ENCODE results near the gene LZTS2. TPM values are rescaled to one million over a fixed set of nuclear protein-coding genes. Genes with fewer than 3 reads are reported as not detected.

LZTS2 gene
- polyA plus RNA-seq, 1 experiment, result 33.3 TPM

- no peak for DNase-seq (ENCODE audit: low read depth, low spot score)
- Histone ChIP-seq H3K27ac (ENCODE audit: low read depth, low read length) (no peak overlapping the region), H3K4me3 (ENCODE audit: low read depth, low read length) (no peak overlapping the region), H3K9me3 (ENCODE audit: control insufficient read depth, insufficient read depth, low read length) (no peaks in the 10 kb centered on the region), H3K27me3 (ENCODE audit: control insufficient read depth, insufficient read depth, low read length) (no peaks in the 10 kb centered on the region)
- no peak for TF ChIP-seq CTCF (IDR thresholded peaks at IDR 0.05; ENCODE audit: low read depth, low read length)
- ChIA-PET POLR2A (interaction anchor here (1.0 to 3.2 kb wide), 5 partner anchors 9 to 101 kb away, joined by 3 to 30 read pairs (median 7); partner anchors contain the start of gene KAZALD1), CTCF (interaction anchor here (0.6 to 17.3 kb wide), 16 partner anchors 10 to 1038 kb away, joined by 3 to 414 read pairs (median 8); partner anchors contain the start of genes KAZALD1, PDZD7 and SFXN3)
These were observed 41.2 kb downstream of the LZTS2 start for GRCh38 chr10:101040851-101041250.

- DNase-seq (ENCODE audit: low read depth, low spot score), result peak; percentile 79
- no peaks in the 10 kb centered on the region for H3K9me3 ChIP-seq (ENCODE audit: control insufficient read depth, insufficient read depth, low read length)
- CTCF ChIA-PET, result interaction anchor here (0.6 to 17.3 kb wide), 23 partner anchors 10 to 1037 kb away, joined by 3 to 414 read pairs (median 5); partner anchors contain the start of genes KAZALD1, PDZD7 and SFXN3
- POLR2A ChIA-PET, result interaction anchor here (0.6 to 3.2 kb wide), 6 partner anchors 9 to 105 kb away, joined by 3 to 30 read pairs (median 7); partner anchors contain the start of gene KAZALD1
- no peaks in the 10 kb centered on the region for H3K27me3 ChIP-seq (ENCODE audit: control insufficient read depth, insufficient read depth, low read length)
- TF ChIP-seq CTCF (IDR thresholded peaks at IDR 0.05; ENCODE audit: low read depth, low read length), result peak; percentile 92
- H3K4me3 ChIP-seq (ENCODE audit: low read depth, low read length), result no peak overlapping the region
- H3K27ac ChIP-seq (ENCODE audit: low read depth, low read length), result no peak overlapping the region
These were observed 41.7 kb downstream of the LZTS2 start for GRCh38 chr10:101041252-101041761.

- Histone ChIP-seq H3K4me3 (ENCODE audit: low read depth, low read length) (peak overlapping the region; percentile 58), H3K27me3 (ENCODE audit: control insufficient read depth, insufficient read depth, low read length) (no peaks in the 10 kb centered on the region), H3K9me3 (ENCODE audit: control insufficient read depth, insufficient read depth, low read length) (no peaks in the 10 kb centered on the region), H3K27ac (ENCODE audit: low read depth, low read length) (peak overlapping the region; percentile 84)
- ChIA-PET POLR2A (interaction anchor here (0.6 to 3.2 kb wide), 8 partner anchors 8 to 100 kb away, joined by 3 to 30 read pairs (median 6); partner anchors contain the start of genes KAZALD1, PDZD7 and SFXN3), CTCF (interaction anchor here (0.6 to 17.3 kb wide), 13 partner anchors 9 to 172 kb away, joined by 3 to 414 read pairs (median 8); partner anchors contain the start of genes KAZALD1, PDZD7 and SFXN3)
- no peak for DNase-seq (ENCODE audit: low read depth, low spot score)
- no peak for TF ChIP-seq CTCF (IDR thresholded peaks at IDR 0.05; ENCODE audit: low read depth, low read length)
These were observed 42.5 kb downstream of the LZTS2 start for GRCh38 chr10:101042118-101042517.

GRCh38 chr10:101042667-101043362 is 43.2 kb downstream of the LZTS2 start:
- Histone ChIP-seq H3K27me3 (ENCODE audit: control insufficient read depth, insufficient read depth, low read length) (no peaks in the 10 kb centered on the region), H3K9me3 (ENCODE audit: control insufficient read depth, insufficient read depth, low read length) (no peaks in the 10 kb centered on the region), H3K4me3 (ENCODE audit: low read depth, low read length) (peak overlapping the region; percentile 58), H3K27ac (ENCODE audit: low read depth, low read length) (peak overlapping the region; percentile 84)
- CTCF ChIA-PET, result interaction anchor here (0.6 to 17.3 kb wide), 11 partner anchors 8 to 172 kb away, joined by 3 to 414 read pairs (median 7); partner anchors contain the start of gene KAZALD1
- TF ChIP-seq CTCF (IDR thresholded peaks at IDR 0.05; ENCODE audit: low read depth, low read length), result no peak
- DNase-seq (ENCODE audit: low read depth, low spot score), result peak; percentile 89
- POLR2A ChIA-PET, result interaction anchor here (0.6 to 3.2 kb wide), 14 partner anchors 8 to 776 kb away, joined by 3 to 30 read pairs (median 4); partner anchors contain the start of genes KAZALD1, OGA, PDZD7 and SFXN3

Data from AG04450 (cell line).